KBM-7 (cell line): ENCODE data around the gene PPP2R3B.

Experiments used
- DNase-seq: peaks from one replicate; pipeline ENCODE4 v3.0.0-alpha.2; 2015
- in situ Hi-C: fragments of 300-500 bp; cut with MboI; formaldehyde crosslinking; loops from 2 replicates; pipeline ENCODE4 v1.14.3; 2020; ENCODE audit warnings: low sequenced_read_pairs, low pct_unique_long_range_greater_than_20kb, mixed read lengths

PPP2R3B gene

DNA sequence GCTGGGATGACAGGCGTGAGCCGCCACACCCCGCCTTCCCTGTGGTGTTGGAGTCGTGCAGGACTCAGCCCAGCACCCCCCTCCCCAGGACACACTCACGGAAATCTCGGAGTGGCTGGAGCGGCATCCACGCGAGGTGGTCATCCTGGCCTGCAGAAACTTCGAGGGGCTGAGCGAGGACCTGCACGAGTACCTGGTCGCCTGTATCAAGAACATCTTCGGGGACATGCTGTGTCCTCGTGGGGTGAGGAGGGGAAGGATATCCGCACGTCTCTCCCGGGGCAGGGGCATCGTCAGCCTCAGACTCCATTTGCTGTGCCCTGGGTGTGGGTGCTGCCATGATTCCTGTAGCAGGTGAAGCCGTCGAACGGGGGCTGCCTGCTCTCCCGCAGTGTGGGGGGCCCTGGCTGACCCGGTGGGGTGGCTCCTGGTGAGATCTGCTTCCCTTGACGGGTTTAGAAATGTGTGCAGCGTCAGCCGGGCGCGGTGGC lies 95.3 kb downstream of the PPP2R3B start:
- DNase-seq = no peak
- in situ Hi-C loops = no loop called here

DNA sequence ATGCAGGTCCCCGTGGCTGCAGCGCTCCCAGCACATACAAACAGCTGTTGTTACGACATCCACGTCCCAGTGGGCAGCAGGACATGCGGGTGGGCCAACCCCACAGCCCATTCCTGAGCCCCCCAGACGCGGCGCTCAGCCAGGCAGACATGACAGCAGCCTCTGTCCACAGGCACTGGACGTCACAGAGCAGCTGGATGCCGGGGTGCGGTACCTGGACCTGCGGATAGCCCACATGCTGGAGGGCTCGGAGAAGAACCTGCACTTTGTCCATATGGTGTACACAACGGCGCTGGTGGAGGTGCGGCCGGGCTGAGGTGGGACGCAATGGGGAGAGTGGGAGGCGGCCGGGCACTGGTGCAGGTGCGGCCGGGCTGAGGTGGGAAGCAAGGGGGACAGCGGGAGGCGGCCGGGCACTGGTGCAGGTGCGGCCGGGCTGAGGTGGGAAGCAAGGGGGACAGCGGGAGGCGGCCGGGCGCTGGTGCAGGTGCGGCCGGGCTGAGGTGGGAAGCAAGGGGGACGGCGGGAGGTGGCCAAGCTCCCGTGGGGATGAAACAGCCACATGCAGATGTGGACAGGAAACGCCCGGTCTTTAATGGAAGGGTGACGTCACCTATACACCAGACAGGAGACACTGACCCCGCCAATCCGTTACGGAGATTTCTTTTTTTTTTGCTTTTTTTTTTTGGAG lies 96.1 kb downstream of the PPP2R3B start:
- no peak for DNase-seq
- in situ Hi-C loops = no loop called here

DNA sequence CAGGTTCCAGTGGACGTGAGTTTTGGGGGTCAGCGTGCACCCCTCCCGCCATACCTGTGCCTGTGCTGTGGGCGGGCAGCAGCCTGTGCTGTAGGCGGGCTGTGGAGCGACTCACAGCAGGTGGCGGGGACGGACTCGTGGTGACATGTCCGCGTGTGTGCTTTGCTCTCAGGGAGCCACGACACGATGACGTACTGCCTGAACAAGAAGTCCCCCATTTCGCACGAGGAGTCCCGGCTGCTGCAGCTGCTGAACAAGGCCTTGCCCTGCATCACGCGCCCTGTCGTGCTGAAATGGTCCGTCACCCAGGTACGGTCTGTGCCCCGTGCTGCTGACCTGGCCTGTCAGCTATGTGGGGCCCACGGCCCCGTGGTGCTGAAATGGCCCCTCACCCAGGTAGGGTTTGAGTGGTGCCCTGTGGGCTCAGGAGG lies 98.1 kb downstream of the PPP2R3B start:
- in situ Hi-C loops = no loop called here
- DNase-seq = no peak

DNA sequence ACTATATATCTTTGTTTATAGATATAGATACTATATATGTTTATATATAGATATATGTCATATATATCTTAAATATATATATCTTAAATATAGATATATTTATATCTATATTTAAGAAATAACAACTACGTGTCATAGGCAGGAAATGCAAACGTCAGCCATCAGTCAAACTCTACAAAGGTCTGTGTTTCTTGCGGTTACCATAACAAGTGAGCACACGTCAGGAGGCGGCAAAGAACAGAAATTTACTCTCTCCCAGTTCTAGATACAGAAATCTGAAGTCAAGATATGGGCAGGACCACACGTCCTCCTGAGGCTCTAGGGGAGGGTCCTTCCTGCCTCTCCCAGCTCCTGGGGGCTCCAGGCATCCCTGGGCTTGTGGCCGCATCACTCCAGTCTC lies 99.0 kb downstream of the PPP2R3B start:
- in situ Hi-C loops = no loop called here
- no peak for DNase-seq

DNA sequence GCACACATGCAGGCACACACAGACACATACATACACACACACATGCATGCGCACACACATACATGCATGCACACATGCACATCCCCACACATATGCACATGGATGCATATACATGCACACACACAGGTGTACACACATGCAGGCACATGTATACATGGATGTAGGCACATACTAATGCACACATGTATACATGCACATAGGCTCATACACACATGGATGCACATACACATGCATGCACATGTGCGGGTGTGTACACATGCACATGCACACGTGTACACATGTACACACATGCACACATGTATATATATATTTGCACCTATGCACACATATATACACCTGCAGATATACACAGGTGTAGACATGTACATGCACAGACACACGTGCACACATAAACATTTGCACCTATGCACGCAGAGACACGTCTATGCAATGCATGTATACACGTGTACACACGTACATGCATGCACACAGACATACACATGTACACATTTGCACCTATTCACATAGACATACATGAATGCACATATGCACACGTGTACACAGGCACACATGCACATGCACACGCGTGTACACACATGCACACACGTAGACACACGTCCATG lies 101.5 kb downstream of the PPP2R3B start:
- in situ Hi-C loops = no loop called here
- no peak for DNase-seq
